HepG2 (cell line): ENCODE data around the gene SYT11. TPM values are rescaled to one million over a fixed set of nuclear protein-coding genes. Genes with fewer than 3 reads are reported as not detected.

Experiments used
- ATAC-seq: fragments of 200-7000 bp; cut with Tn5 transposase; 3 replicates; pipeline ENCODE4 v1.9.1; 2020; ENCODE audit warnings: mild to moderate bottlenecking, moderate library complexity
- BruUV-seq: library from RNA; stranded (reverse); fragments of 400-500 nt; replicated peaks from 2 replicates; lab custom pipeline; 2021; lab: Mats Ljungman, UMichigan
- CTCF ChIA-PET: fragments of 300-600 bp; formaldehyde crosslinking; extraction: SDS; loops from one replicate; lab custom pipeline; 2021; ENCODE audit warnings: low total read pairs, inconsistent platforms, low intra/inter-chr PET ratio; lab: Yijun Ruan, JAX
- POLR2A ChIA-PET: fragments of 350-600 bp; sonication (Branson Sonifier 250); formaldehyde crosslinking; loops from one replicate; lab custom pipeline; 2020; ENCODE audit warnings: antibody characterized with exemption, inconsistent platforms; lab: Yijun Ruan, JAX
- DNase-seq: peaks from one replicate; pipeline ENCODE4 v3.0.0-alpha.2; 2015; ENCODE audit warnings: low spot score
- FAIRE-seq: peaks from 3 replicates; lab custom pipeline; 2011; peaks lifted over from hg19 to GRCh38; lab: Jason Lieb, UNC
- H2AFZ ChIP-seq: one replicate; pipeline ENCODE4 v1.6.1; 2011; ENCODE audit warnings: low read length, inconsistent platforms
- H3K27ac ChIP-seq: fragments of 300-600 bp; 3 replicates; pipeline ENCODE4 v1.8.0; 2011; ENCODE audit warnings: mixed run types, mild to moderate bottlenecking, mixed read lengths, low read length, inconsistent platforms; ENCODE audit not compliant: insufficient read depth; ENCODE audit errors: extremely low read length
- H3K27me3 ChIP-seq, 2 experiments: fragments of 200-600 bp in 1 of 2; 2 replicates in 1 of 2; 3 replicates in 1 of 2; pipeline versions ENCODE4 v1.6.0 to v1.8.0; 2011; ENCODE audit warnings: low read length in 2 of 2, mild to moderate bottlenecking in 2 of 2, moderate library complexity in 2 of 2, inconsistent platforms in 1 of 2; ENCODE audit not compliant: insufficient read depth in 2 of 2, control insufficient read depth in 1 of 2
- H3K36me3 ChIP-seq, 2 experiments: fragments of 200-600 bp in 1 of 2; replicated peaks in 1 of 2; 2 replicates in 1 of 2; 3 replicates in 1 of 2; pipeline versions ENCODE4 v1.5.1 to v1.8.0; 2011; ENCODE audit warnings: low read length in 2 of 2, inconsistent platforms in 1 of 2; ENCODE audit not compliant: insufficient read depth in 2 of 2, control insufficient read depth in 1 of 2
- H3K4me1 ChIP-seq: 2 replicates; pipeline ENCODE4 v1.5.1; 2012; ENCODE audit warnings: low read length, inconsistent platforms; ENCODE audit not compliant: insufficient read depth
- H3K4me2 ChIP-seq: 2 replicates; pipeline ENCODE4 v1.6.0; 2011; ENCODE audit warnings: low read depth, low read length, inconsistent platforms
- H3K4me3 ChIP-seq, 3 experiments: fragments of 200-600 bp in 1 of 3; sonication (generic), shearing (Covaris generic) in 1 of 3; replicated peaks in 1 of 3; 2 replicates each; pipeline ENCODE4 v1.5.1; 2011 to 2016; ENCODE audit warnings: low read length in 3 of 3, inconsistent platforms in 2 of 3, low read depth in 2 of 3, mild to moderate bottlenecking in 2 of 3, control low read depth in 1 of 3, mixed read lengths in 1 of 3; ENCODE audit not compliant: insufficient read depth in 1 of 3
- H3K79me2 ChIP-seq: one replicate; pipeline ENCODE4 v1.6.1; 2011; ENCODE audit warnings: low read length, inconsistent platforms; ENCODE audit not compliant: insufficient read depth
- H3K9ac ChIP-seq: 2 replicates; pipeline ENCODE4 v1.6.0; 2011; ENCODE audit warnings: mild to moderate bottlenecking, low read depth, low read length, inconsistent platforms; ENCODE audit not compliant: insufficient read depth
- H3K9me3 ChIP-seq: 2 replicates; pipeline ENCODE4 v1.5.1; 2012; ENCODE audit warnings: mild to moderate bottlenecking, low read length
- H4K20me1 ChIP-seq: 2 replicates; pipeline ENCODE4 v1.6.0; 2011; ENCODE audit warnings: inconsistent platforms, mild to moderate bottlenecking, low read length, moderate library complexity; ENCODE audit not compliant: insufficient read depth
- GTF2F1 ChIP-seq: fragments of 150-350 bp; IDR thresholded peaks from 2 replicates; pipeline ENCODE4 v1.6.1; 2014; ENCODE audit warnings: low read length
- HDAC6 ChIP-seq: fragments of 200-600 bp; sonication (generic); IDR thresholded peaks from 2 replicates; pipeline ENCODE4 v1.7.0; 2017; ENCODE audit warnings: mild to moderate bottlenecking, antibody characterized with exemption, low read length, low read depth
- HNRNPLL ChIP-seq: fragments of 200-400 bp; formaldehyde crosslinking; IDR thresholded peaks from 2 replicates; pipeline ENCODE4 v1.6.1; 2017; ENCODE audit warnings: mild to moderate bottlenecking, low read depth, low read length; ENCODE audit not compliant: poor library complexity, severe bottlenecking
- MED1 ChIP-seq: sonication (generic); formaldehyde crosslinking; IDR thresholded peaks from 2 replicates; pipeline ENCODE4 v1.4.0; 2020; ENCODE audit warnings: missing genetic modification reagents
- MIER2 ChIP-seq: IDR thresholded peaks from 2 replicates; pipeline ENCODE4 v1.6.1; 2016; ENCODE audit warnings: missing biosample characterization, missing genetic modification reagents
- NFRKB ChIP-seq: fragments of 450-650 bp; IDR thresholded peaks from 2 replicates; pipeline ENCODE4 v1.6.1; 2017
- RCOR2 ChIP-seq: IDR thresholded peaks from 2 replicates; pipeline ENCODE4 v1.6.1; 2016; ENCODE audit warnings: missing biosample characterization, missing genetic modification reagents
- ZNF572 ChIP-seq: sonication (generic); formaldehyde crosslinking; IDR thresholded peaks from 2 replicates; pipeline ENCODE4 v1.5.1; 2020; ENCODE audit warnings: mild to moderate bottlenecking, missing genetic modification reagents
- ZNF776 ChIP-seq: sonication (generic); formaldehyde crosslinking; IDR thresholded peaks from 2 replicates; pipeline ENCODE4 v1.4.0; 2020; ENCODE audit warnings: mild to moderate bottlenecking, missing genetic modification reagents
- WGBS: methylation state at CpG from one replicate; pipeline ENCODE4 v1.1.6; 2017; ENCODE audit warnings: low lambda C conversion rate; 5-methylcytosine and 5-hydroxymethylcytosine counted together
- in situ Hi-C: cut with HindIII; loops from 2 replicates; pipeline ENCODE4 v1.10.0; 2017; ENCODE audit warnings: low pct_unique_long_range_greater_than_20kb; ENCODE audit not compliant: extremely low pct_ligation_motif_present
- intact Hi-C: fragments of 100-400 bp; cut with micrococcal nuclease; formaldehyde crosslinking; loops from one replicate; pipeline ENCODE4 v1.10.0; 2022; ENCODE audit not compliant: unreplicated experiment
- polyA plus RNA-seq, 8 experiments: library from polyadenylated mRNA; depleted of rRNA in 3 of 8; stranded (reverse) in 7 of 8; unstranded in 1 of 8; fragments of >200 nt; fragmentation: Illumina TruSeq in 4 of 8; extraction: Trizol in 4 of 8; gene quantifications; 2 replicates each; pipeline versions ENCODE4 v1.2.1 to v1.2.3, GENCODE V29; 2011 to 2016; ENCODE audit warnings: low read depth in 4 of 8, missing spikeins in 1 of 8, mixed read lengths in 1 of 8; ENCODE audit not compliant: insufficient read depth in 1 of 8
- total RNA-seq, 5 experiments: library from RNA; depleted of rRNA; stranded (reverse); fragments of >200 nt; fragmentation: Illumina TruSeq; extraction: Trizol; gene quantifications; 2 replicates each; pipeline ENCODE4 v1.2.3, GENCODE V29; 2016; ENCODE audit warnings: low read depth in 1 of 5
- TF ChIP-seq, protein P1 (sequence below): sonication (generic); formaldehyde crosslinking; conservative IDR thresholded peaks from 2 replicates; pipeline ENCODE4 v1.5.0; 2020; ENCODE audit warnings: missing genetic modification reagents
- TF ChIP-seq, protein P2 (sequence below): sonication (generic); formaldehyde crosslinking; IDR thresholded peaks from 2 replicates; pipeline ENCODE4 v1.8.1; 2022; ENCODE audit warnings: mild to moderate bottlenecking, missing genetic modification reagents

The SYT11 gene
- total and polyA plus RNA-seq, 2 of the 13 experiments (the other 11 are each of a cell fraction or from before 2014, with no cell fraction given), result 0.22 to 0.59 TPM

DNA sequence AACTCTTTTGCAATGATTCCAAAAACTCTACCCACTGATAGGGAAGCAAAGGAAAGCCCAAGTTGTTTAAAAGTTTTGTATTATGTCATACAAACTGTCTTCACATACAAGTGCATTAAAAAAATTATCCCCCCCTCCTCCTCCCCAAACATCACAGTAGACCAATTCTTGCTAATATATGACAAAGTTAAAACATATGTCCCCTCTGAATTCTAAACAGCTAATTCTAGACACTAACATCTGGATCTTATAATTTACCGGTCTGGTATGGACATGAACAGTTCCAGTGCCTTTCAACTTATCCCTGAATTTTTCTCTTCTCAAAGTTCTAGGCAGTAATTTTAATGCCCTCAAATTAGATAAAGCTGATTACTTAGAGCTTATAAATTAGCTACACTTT, 38.4 kb downstream of the SYT11 start:
- H3K27me3 ChIP-seq, result no peaks in the 10 kb centered on the region
- peaks cover 8 to 22% of the 10 kb centered on the region in 2 experiments; a peak in 4 of 5 replicates for H3K36me3 ChIP-seq
- no peak for DNase-seq
- POLR2A ChIA-PET, result no interaction called here
- BruUV-seq, result no TSS peak
- no peak overlapping the region for H3K27ac ChIP-seq
- TF ChIP-seq HDAC6, result no peak
- no peak for TF ChIP-seq NFRKB
- TF ChIP-seq RCOR2 (CRISPR knock-in tag), result no peak
- TF ChIP-seq, protein P1, sequence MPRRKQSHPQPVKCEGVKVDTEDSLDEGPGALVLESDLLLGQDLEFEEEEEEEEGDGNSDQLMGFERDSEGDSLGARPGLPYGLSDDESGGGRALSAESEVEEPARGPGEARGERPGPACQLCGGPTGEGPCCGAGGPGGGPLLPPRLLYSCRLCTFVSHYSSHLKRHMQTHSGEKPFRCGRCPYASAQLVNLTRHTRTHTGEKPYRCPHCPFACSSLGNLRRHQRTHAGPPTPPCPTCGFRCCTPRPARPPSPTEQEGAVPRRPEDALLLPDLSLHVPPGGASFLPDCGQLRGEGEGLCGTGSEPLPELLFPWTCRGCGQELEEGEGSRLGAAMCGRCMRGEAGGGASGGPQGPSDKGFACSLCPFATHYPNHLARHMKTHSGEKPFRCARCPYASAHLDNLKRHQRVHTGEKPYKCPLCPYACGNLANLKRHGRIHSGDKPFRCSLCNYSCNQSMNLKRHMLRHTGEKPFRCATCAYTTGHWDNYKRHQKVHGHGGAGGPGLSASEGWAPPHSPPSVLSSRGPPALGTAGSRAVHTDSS (CRISPR knock-in tag), result no peak
- no peak for TF ChIP-seq MIER2
- TF ChIP-seq ZNF776 (CRISPR knock-in tag), result no peak
- no peak for TF ChIP-seq HNRNPLL
- TF ChIP-seq, protein P2, sequence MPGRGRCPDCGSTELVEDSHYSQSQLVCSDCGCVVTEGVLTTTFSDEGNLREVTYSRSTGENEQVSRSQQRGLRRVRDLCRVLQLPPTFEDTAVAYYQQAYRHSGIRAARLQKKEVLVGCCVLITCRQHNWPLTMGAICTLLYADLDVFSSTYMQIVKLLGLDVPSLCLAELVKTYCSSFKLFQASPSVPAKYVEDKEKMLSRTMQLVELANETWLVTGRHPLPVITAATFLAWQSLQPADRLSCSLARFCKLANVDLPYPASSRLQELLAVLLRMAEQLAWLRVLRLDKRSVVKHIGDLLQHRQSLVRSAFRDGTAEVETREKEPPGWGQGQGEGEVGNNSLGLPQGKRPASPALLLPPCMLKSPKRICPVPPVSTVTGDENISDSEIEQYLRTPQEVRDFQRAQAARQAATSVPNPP (CRISPR knock-in tag), result no peak
- no peak for TF ChIP-seq ZNF572
- TF ChIP-seq GTF2F1, result no peak
- TF ChIP-seq MED1 (CRISPR knock-in tag), result no peak
- in situ Hi-C loops, result no loop called here
- no peaks in the 10 kb centered on the region for H3K9me3 ChIP-seq
- intact Hi-C loops, result loop anchor here (10.0 kb wide), 1 partner anchor 1517 kb away; no protein-coding TSS in a partner anchor
- CTCF ChIA-PET, result no interaction called here
- no peak overlapping the region for H3K4me2 ChIP-seq
- WGBS, result 100% methylated on average over 1 of the region's 1 CpG
- no peak for FAIRE-seq
- ATAC-seq, result no peak
- no peak overlapping the region for H3K4me3 ChIP-seq
- H3K9ac ChIP-seq, result no peak overlapping the region
- peaks cover 15% of the 10 kb centered on the region for H3K4me1 ChIP-seq
- H3K79me2 ChIP-seq, result no peaks in the 10 kb centered on the region
- no peak overlapping the region for H2AFZ ChIP-seq
- no peaks in the 10 kb centered on the region for H4K20me1 ChIP-seq
